DOHH2 (cell line): ENCODE measurements around the gene LILRB4.

Source experiments
- H3F3A ChIP-seq: fragments of 200-600 bp; sonication (generic), shearing (Covaris generic); 2 replicates; pipeline ENCODE4 v1.6.0; 2016; ENCODE audit warnings: antibody characterized with exemption, mild to moderate bottlenecking; ENCODE audit not compliant: control insufficient read depth, insufficient read depth
- H3K27ac ChIP-seq: fragments of 200-600 bp; sonication (generic); 2 replicates; pipeline ENCODE4 v1.5.1; 2014; ENCODE audit warnings: low read depth, mild to moderate bottlenecking, low read length, moderate library complexity
- H3K27me3 ChIP-seq: fragments of 200-600 bp; sonication (generic); 2 replicates; pipeline ENCODE4 v1.6.1; 2014; ENCODE audit warnings: mild to moderate bottlenecking, low read length, mixed read lengths; ENCODE audit not compliant: control insufficient read depth
- H3K36me3 ChIP-seq: fragments of 200-600 bp; sonication (generic); 2 replicates; pipeline ENCODE4 v1.6.1; 2014; ENCODE audit warnings: mild to moderate bottlenecking, low read length, moderate library complexity, mixed read lengths; ENCODE audit not compliant: control insufficient read depth
- H3K4me1 ChIP-seq: fragments of 200-600 bp; sonication (generic); 2 replicates; pipeline ENCODE4 v1.6.1; 2014; ENCODE audit warnings: mild to moderate bottlenecking, low read length, mixed read lengths; ENCODE audit not compliant: control insufficient read depth
- H3K4me2 ChIP-seq: fragments of 200-600 bp; sonication (generic); 2 replicates; pipeline ENCODE4 v1.6.0; 2014; ENCODE audit warnings: mild to moderate bottlenecking, low read length, moderate library complexity
- H3K4me3 ChIP-seq: fragments of 200-600 bp; sonication (generic); 2 replicates; pipeline ENCODE4 v1.5.1; 2014; ENCODE audit warnings: mild to moderate bottlenecking, low read length, mixed read lengths
- H3K79me2 ChIP-seq: fragments of 200-600 bp; sonication (generic); 2 replicates; pipeline ENCODE4 v1.6.1; 2014; ENCODE audit warnings: mild to moderate bottlenecking, low read length, mixed read lengths; ENCODE audit not compliant: control insufficient read depth
- H3K9me2 ChIP-seq: fragments of 200-600 bp; sonication (generic); replicated peaks from 2 replicates; pipeline ENCODE4 v1.6.1; 2014; ENCODE audit warnings: mild to moderate bottlenecking, low read length, mixed read lengths; ENCODE audit not compliant: control insufficient read depth
- H3K9me3 ChIP-seq: fragments of 200-600 bp; sonication (generic); 2 replicates; pipeline ENCODE4 v1.6.1; 2014; ENCODE audit warnings: antibody characterized with exemption, low read length, mixed read lengths; ENCODE audit not compliant: control insufficient read depth, insufficient read depth
- H4K20me1 ChIP-seq: fragments of 200-600 bp; sonication (generic); 2 replicates; pipeline ENCODE4 v1.6.0; 2014; ENCODE audit warnings: low read depth, mild to moderate bottlenecking, antibody characterized with exemption, low read length, moderate library complexity; ENCODE audit not compliant: control insufficient read depth, insufficient read depth
- EZH2phosphoT487 ChIP-seq: fragments of 200-600 bp; sonication (generic); IDR thresholded peaks from 2 replicates; pipeline ENCODE4 v1.6.1; 2017; ENCODE audit warnings: borderline replicate concordance, mild to moderate bottlenecking, antibody characterized with exemption, low read length, moderate library complexity, mixed read lengths
- TF ChIP-seq, protein P1 (sequence below): fragments of 200-600 bp; sonication (generic); IDR thresholded peaks from one replicate; pipeline ENCODE4 v1.5.1; 2014; ENCODE audit warnings: antibody characterized with exemption, mild to moderate bottlenecking, low read depth, low read length; ENCODE audit not compliant: poor library complexity, severe bottlenecking

LILRB4 gene

DNA sequence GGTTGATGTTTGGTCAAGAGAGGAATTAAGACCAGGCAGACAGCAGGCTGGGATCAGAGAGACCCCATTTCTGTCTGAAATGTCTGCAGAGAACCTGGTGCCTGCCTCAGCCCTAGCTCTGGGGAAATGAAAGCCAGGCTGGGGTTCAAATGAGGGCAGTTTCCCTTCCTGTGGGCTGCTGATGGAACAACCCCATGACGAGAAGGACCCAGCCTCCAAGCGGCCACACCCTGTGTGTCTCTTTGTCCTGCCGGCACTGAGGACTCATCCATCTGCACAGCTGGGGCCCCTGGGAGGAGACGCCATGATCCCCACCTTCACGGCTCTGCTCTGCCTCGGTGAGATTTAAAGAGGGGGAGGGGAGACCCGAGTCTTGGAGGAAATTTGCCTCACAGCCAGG, at the start of gene LILRB4:
Gene LILRB4 (plus strand): TSS at position 256 of the 400 bp plus-strand sequence. CDS start 49 bp downstream, at position 305.
- peak within 1 kb of the TSS; percentile 30; the same call in 1 of the 2 replicates for H3K4me2 ChIP-seq
- no peak within 1 kb of the TSS for H3K27ac ChIP-seq
- no peaks in the 10 kb centered on the region for H3K79me2 ChIP-seq
- peaks cover 44% of the 10 kb centered on the region for H3K4me1 ChIP-seq
- TF ChIP-seq, protein P1, sequence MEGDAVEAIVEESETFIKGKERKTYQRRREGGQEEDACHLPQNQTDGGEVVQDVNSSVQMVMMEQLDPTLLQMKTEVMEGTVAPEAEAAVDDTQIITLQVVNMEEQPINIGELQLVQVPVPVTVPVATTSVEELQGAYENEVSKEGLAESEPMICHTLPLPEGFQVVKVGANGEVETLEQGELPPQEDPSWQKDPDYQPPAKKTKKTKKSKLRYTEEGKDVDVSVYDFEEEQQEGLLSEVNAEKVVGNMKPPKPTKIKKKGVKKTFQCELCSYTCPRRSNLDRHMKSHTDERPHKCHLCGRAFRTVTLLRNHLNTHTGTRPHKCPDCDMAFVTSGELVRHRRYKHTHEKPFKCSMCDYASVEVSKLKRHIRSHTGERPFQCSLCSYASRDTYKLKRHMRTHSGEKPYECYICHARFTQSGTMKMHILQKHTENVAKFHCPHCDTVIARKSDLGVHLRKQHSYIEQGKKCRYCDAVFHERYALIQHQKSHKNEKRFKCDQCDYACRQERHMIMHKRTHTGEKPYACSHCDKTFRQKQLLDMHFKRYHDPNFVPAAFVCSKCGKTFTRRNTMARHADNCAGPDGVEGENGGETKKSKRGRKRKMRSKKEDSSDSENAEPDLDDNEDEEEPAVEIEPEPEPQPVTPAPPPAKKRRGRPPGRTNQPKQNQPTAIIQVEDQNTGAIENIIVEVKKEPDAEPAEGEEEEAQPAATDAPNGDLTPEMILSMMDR: no peak
- no peak for TF ChIP-seq EZH2phosphoT487
- no peaks in the 10 kb centered on the region for H3K9me3 ChIP-seq
- H3K27me3 ChIP-seq: peaks cover 17% of the 10 kb centered on the region
- no peaks in the 10 kb centered on the region for H4K20me1 ChIP-seq
- H3F3A ChIP-seq: no peaks in the 10 kb centered on the region
- H3K9me2 ChIP-seq: no peaks in the 10 kb centered on the region
- H3K4me3 ChIP-seq: no peak within 1 kb of the TSS
- no peaks in the 10 kb centered on the region for H3K36me3 ChIP-seq

DNA sequence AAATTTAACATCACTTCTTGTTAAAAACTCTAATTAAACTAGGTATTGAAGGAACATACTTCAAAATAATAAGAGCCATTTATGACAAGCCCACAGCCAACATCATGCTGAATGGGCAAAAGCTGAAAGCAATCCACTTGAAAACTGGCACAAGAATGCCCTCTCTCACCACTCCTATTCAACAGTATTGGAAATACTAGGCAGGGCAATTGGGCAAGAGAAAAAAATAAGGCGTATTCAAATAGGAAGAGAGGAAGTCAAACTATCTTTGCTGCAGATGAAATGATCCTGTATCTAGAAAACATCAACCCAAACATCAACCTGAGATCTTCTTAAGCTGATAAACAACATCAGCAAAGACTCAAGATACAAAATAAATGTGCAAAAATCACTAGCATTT, 48.1 kb upstream of the LILRB4 start:
- Histone ChIP-seq H3K9me2 (no peaks in the 10 kb centered on the region), H3K27me3 (no peaks in the 10 kb centered on the region), H3K4me2 (peak overlapping the region; percentile 3; the same call in 1 of the 2 replicates), H3K27ac (peak overlapping the region; percentile 96; the same call in 1 of the 2 replicates), H3K4me3 (no peak overlapping the region; the same call in 1 of the 2 replicates), H3K79me2 (peaks cover 31% of the 10 kb centered on the region), H4K20me1 (no peaks in the 10 kb centered on the region), H3K36me3 (peaks cover 11% of the 10 kb centered on the region; the same call in 1 of the 2 replicates), H3F3A (peaks cover 31% of the 10 kb centered on the region), H3K9me3 (peaks cover 20% of the 10 kb centered on the region; the same call in 1 of the 2 replicates), H3K4me1 (peaks cover 56% of the 10 kb centered on the region)
- TF ChIP-seq, protein P1: no peak
- no peak for TF ChIP-seq EZH2phosphoT487

DNA sequence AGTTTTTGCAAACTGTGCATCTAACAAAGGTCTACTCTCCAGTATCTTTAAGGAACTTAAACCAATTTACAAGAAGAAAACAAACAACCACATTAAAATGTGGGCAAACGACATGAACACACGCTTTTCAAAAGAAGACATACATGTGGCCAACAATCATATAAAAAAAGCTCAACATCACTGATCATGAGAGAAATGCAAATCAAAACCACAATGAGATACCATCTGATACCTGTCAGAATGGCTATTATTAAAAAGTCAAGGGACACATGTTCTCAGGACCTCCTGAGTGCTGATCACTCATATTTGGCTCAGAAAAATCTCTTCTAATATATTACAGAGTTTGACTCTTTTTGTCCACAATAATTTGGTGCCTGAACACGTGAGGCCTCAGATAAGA, 46.7 kb upstream of the LILRB4 start:
- Histone ChIP-seq H3K27me3 (no peaks in the 10 kb centered on the region), H3K4me2 (peak overlapping the region; percentile 88)

More for the DNA sequence above, 46.7 kb upstream of the LILRB4 start:
- peaks cover 31% of the 10 kb centered on the region for H3F3A ChIP-seq
- peaks cover 16% of the 10 kb centered on the region for H3K36me3 ChIP-seq
- no peak for TF ChIP-seq EZH2phosphoT487
- TF ChIP-seq, protein P1: no peak
- peaks cover 15% of the 10 kb centered on the region; the same call in 1 of the 2 replicates for H3K9me3 ChIP-seq
- H4K20me1 ChIP-seq: no peaks in the 10 kb centered on the region
- peaks cover 45% of the 10 kb centered on the region for H3K79me2 ChIP-seq
- peak overlapping the region; percentile 96 for H3K27ac ChIP-seq
- H3K4me3 ChIP-seq: peak overlapping the region; percentile 81
- no peaks in the 10 kb centered on the region for H3K9me2 ChIP-seq
- peaks cover 61% of the 10 kb centered on the region for H3K4me1 ChIP-seq
